C4-2B (cell line): Measurements from ENCODE around the gene C2orf72.

Experiments used
- H3K27ac ChIP-seq: fragments of 450-650 bp; 2 replicates; pipeline ENCODE4 v1.5.1; 2017
- ZFX ChIP-seq: fragments of 450-650 bp; IDR thresholded peaks from 2 replicates; pipeline ENCODE4 v1.6.1; 2017
- TF ChIP-seq, protein P1 (sequence below): fragments of 450-650 bp; conservative IDR thresholded peaks from 2 replicates; pipeline ENCODE4 v1.5.1; 2017; ENCODE audit warnings: mild to moderate bottlenecking

C2orf72 gene

DNA sequence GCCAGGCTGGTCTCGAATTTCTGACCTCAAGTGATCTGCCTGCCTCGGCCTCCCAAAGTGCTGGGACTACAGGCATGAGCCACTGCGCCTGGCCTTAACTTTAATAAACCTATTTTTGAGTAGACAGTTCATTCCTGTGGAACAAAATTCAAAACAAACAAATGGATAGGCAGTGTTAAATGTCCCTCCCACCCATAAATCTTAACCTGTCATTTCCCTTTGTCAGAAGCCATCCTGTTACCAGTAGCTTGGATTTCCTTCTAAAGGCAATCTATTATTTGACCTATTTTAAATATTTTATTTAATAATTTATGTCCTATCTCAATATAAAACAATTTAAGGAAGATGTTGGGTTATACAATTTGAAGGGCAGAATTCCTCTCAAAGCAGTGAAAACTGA lies 6.6 kb upstream of the C2orf72 start:
- H3K27ac ChIP-seq, result peak overlapping the region; percentile 58; the same call in 1 of the 2 replicates
- TF ChIP-seq ZFX, result no peak
- TF ChIP-seq, protein P1, sequence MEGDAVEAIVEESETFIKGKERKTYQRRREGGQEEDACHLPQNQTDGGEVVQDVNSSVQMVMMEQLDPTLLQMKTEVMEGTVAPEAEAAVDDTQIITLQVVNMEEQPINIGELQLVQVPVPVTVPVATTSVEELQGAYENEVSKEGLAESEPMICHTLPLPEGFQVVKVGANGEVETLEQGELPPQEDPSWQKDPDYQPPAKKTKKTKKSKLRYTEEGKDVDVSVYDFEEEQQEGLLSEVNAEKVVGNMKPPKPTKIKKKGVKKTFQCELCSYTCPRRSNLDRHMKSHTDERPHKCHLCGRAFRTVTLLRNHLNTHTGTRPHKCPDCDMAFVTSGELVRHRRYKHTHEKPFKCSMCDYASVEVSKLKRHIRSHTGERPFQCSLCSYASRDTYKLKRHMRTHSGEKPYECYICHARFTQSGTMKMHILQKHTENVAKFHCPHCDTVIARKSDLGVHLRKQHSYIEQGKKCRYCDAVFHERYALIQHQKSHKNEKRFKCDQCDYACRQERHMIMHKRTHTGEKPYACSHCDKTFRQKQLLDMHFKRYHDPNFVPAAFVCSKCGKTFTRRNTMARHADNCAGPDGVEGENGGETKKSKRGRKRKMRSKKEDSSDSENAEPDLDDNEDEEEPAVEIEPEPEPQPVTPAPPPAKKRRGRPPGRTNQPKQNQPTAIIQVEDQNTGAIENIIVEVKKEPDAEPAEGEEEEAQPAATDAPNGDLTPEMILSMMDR, result no peak

DNA sequence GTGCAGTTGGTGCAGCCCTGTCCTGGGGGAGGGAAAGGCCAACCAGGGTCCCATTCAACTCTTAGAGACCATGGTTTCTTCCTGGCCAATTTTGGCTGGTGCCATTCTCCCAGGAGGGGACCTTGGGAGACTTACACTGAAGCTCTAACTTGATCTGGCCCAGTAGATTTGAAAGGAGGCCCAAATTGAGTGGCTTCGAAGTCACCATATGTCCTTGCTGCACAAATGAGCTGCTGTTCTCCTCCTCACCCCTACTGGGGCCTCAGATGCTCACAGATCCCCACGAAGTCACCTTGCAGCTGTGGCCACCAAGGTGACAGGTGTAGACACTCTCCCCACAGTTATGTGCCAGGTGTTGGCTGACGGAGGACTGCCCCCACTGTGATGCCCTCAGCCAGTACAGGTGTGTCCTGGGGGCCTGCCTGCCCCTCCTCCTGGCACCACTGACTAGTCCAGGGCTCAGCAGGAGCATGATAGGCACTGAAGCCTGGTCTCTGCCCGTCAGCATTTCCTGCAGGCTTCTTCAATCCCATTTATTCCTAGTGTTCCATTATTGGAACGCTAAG lies 4.7 kb upstream of the C2orf72 start:
- H3K27ac ChIP-seq, result peak overlapping the region; percentile 68

DNA sequence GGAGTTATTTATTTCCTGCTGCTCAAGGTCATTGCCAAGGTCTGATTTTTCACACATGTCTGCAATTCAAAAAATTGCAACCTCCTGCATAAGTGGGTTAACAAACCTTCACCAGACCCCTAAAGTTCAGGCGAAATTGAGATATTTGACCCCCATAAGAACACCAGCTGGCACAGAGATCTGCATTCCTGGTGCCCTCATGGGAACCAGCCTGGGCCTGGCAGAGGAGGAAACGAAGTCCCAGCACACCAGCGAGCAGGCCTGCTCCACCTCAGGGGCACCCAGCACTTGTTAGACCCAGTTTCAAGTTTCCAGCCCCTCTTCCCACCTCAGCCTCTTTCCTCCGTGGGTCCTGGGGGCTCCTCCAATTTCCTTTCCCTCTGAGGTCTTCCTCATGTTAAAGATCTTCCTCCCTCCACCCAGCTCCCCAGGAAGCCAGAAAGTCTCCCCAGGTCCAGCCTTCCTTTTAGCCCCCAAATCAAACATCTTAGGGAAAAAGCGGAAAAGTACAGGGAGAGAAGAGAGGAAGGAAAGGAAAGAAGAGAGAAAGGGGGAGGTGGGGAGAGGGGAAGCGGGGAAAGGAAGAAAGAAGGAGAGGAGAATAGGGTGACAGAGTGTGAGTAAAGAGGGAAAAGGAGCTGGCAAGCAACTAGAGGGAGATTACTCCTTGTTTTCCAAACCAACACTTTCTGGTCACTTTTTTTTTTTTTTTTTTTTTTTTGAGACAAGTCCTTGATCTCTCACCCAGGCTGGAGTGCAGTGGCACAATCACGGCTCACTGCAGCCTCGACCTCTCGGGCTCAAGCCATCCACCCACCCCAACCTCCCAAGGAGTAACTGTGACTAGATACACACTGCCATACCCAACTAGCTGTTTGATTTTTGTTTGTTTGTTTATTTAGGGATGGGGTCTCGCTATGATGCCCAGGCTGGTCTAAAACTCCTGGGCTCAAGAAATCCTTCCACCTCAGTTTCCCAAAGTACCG lies 3.9 kb upstream of the C2orf72 start:
- peak overlapping the region; percentile 68 for H3K27ac ChIP-seq
- TF ChIP-seq, protein P1, result no peak
- no peak for TF ChIP-seq ZFX

More for the DNA sequence above, 4.7 kb upstream of the C2orf72 start:
- TF ChIP-seq, protein P1, result no peak
- TF ChIP-seq ZFX, result no peak

DNA sequence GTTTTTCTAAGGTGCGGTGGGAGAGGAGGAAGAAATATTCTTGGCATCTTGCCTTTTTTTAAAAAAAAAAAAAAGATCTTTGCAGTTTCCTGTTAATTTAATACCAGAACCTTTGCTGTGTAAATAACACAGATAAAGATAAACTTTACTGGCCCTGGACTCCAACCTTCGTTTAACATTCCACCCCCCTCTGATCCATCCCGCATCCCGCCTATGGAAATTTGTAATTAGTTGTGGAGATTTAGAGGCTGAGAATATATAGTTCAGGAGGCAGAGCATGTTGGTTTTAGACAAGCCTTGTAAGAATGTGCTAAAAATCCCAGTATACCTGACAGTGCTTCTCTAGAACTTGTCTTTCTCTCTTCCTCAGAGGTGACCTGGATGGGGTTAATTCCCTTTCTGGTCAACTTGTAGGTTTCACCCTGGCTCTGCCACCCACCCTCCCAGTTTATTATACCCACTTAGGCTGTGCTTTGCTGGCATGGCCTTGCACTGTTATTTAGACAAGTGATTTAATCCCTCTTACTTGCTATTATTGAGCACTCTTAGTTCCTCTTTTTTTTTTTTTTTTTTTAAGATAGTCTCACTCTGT lies 2.9 kb upstream of the C2orf72 start:
- peak overlapping the region; percentile 51 for H3K27ac ChIP-seq
- no peak for TF ChIP-seq ZFX
- TF ChIP-seq, protein P1, result no peak

DNA sequence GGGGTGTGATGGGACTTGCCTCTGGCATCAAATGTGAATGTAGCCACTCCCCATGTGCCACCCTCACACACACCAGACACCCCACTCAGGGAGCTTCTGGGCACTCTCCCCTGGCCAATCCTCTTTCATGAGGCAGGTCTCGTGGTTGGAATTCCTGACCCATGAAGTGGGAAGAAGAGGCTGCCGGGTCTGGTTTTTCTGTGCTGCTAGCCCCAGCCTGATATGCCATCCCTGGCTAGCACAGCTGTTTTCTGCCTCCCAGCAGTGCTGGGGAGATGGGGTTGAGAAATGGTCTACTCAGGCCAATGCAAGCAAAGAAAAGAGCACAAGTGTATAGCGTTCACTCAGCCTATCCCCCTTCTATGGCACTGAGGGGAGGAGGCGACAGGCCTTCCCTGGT lies 1.2 kb upstream of the C2orf72 start:
- TF ChIP-seq, protein P1, result no peak
- no peak for TF ChIP-seq ZFX
- no peak overlapping the region; the same call in 1 of the 2 replicates for H3K27ac ChIP-seq

DNA sequence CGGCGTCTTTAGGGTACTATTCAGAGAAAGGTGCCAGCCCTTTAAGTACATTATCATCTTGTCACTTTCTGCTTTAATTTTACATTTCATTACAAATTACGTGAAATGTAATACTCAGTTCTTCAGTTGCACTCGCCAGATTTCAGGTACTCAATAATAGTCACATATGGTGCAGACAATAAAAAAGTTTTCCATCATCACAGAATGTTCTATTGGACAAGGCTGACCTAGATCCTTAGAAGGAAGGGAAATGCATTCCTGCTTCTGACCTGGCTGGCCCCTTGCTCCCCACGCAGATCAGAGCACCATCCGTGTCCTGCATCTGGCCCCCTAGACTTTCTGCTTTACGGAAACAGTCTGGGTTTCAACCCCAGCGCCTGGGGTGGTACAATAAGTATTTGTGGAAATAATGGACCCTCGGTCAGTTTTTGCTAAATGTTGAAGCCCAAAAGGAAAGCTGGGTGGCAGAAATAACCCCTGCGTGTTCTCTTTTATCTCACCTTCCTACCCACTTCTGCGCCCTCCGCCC lies 681 bp upstream of the C2orf72 start:
- no peak for TF ChIP-seq ZFX
- TF ChIP-seq, protein P1, result no peak
- peak overlapping the region; percentile 68; the same call in 1 of the 2 replicates for H3K27ac ChIP-seq
